GM12864 (cell line): ENCODE results near the gene RBPJL.

Source experiments
- DNase-seq: peaks from one replicate; pipeline ENCODE4 v3.0.0-alpha.2; 2011; ENCODE audit warnings: low read depth
- H3K4me3 ChIP-seq: 2 replicates; pipeline ENCODE4 v1.5.1; 2011; ENCODE audit warnings: mild to moderate bottlenecking, low read depth, low read length, control low read depth
- TF ChIP-seq, protein P1 (sequence below): IDR thresholded peaks from 2 replicates; pipeline ENCODE4 v1.5.1; 2011; ENCODE audit warnings: low read depth, mild to moderate bottlenecking, moderate library complexity, low read length, control low read depth, inconsistent platforms; ENCODE audit errors: missing control alignments

RBPJL gene

DNA sequence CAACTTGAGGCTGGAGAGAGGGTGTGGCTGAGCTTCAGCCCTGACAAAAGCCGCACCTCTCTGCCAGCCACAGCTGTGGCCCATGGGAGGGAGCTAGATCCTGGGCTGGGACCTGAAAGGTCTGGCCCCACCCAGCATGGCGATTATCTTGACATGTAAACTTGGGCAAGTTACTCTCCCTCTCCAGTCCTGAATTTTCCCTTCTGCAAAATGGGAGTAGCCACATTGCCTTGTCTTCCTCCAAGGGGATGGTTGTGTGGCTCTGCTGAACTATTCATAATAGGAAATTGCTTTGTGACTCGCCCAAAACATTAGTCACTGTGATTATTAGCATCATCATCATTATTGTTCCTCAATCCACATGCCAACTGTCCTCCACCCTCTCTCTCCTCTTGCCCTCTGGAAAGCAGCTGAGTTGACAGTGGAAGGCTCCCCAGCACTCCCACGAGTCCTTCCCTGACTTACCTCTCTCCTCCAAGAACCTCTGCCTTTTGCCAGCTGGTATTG is 23.0 kb upstream of the RBPJL start:
- TF ChIP-seq, protein P1, sequence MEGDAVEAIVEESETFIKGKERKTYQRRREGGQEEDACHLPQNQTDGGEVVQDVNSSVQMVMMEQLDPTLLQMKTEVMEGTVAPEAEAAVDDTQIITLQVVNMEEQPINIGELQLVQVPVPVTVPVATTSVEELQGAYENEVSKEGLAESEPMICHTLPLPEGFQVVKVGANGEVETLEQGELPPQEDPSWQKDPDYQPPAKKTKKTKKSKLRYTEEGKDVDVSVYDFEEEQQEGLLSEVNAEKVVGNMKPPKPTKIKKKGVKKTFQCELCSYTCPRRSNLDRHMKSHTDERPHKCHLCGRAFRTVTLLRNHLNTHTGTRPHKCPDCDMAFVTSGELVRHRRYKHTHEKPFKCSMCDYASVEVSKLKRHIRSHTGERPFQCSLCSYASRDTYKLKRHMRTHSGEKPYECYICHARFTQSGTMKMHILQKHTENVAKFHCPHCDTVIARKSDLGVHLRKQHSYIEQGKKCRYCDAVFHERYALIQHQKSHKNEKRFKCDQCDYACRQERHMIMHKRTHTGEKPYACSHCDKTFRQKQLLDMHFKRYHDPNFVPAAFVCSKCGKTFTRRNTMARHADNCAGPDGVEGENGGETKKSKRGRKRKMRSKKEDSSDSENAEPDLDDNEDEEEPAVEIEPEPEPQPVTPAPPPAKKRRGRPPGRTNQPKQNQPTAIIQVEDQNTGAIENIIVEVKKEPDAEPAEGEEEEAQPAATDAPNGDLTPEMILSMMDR, result no peak
- DNase-seq, result no peak
- H3K4me3 ChIP-seq, result no peak overlapping the region

DNA sequence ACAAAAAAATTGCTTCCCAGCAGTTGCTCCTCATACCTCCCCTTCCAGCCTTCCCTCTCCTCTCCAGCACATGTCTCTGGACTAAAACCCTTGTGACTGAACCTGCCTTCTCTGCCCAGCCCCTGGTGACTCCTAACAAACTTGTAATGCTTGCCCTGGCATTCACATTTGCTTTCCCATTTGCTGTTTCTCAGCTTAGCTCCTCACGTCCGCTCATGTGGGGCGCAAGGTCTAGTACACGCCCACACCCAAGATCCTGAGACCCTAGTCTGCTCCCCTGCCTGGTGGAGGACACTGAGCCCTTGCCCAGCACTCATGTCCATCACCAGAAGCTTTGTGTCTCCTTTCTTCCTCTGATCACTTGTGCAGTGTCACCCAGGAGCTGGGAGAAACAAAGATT is 18.3 kb upstream of the RBPJL start:
- DNase-seq, result no peak
- TF ChIP-seq, protein P1, result no peak
- no peak overlapping the region for H3K4me3 ChIP-seq

- TF ChIP-seq, protein P1, result no peak
- no peak for DNase-seq
- H3K4me3 ChIP-seq, result no peak overlapping the region
These were observed 17.8 kb upstream of the RBPJL start for GRCh38 chr20:45288860-45289259.

GRCh38 chr20:45289942-45290676 is 16.5 kb upstream of the RBPJL start:
- TF ChIP-seq, protein P1, result no peak
- H3K4me3 ChIP-seq, result no peak overlapping the region
- DNase-seq, result no peak

DNA sequence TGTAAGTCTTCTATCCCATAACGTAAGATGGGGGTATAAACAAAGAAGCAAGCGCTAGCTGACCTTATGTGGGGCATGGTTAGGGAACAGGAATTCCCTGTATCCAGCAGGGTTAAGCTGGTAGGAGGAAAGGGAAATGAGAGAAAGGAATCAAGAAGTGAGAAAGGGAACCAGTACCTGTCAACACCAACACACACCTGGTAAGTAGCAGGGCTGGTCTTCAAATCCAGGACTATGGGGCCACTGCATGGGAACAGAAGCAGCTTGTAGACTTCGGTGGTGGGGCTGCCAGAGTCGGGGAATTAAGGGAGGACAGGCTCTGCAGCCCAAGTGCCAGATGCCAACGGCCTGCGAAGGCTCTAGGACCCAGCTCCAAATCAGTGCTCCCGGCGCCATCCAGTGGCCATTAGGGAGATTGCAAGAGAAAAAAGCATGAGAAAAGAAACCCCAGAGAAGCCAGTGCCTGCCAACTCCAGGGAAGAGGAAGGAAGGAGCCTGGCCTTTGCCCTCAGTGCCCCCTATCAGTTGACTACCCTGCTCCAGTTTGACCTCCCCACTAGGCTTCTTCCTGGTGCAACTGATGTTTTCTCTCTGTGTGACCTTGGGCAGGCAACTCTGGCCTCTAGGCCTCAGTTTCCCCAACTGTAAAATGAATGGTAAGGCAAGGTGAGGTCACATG is 15.8 kb upstream of the RBPJL start:
- TF ChIP-seq, protein P1, result peak; percentile 92
- no peak overlapping the region for H3K4me3 ChIP-seq
- peak; percentile 3 for DNase-seq

GRCh38 chr20:45291526-45291925 is 15.1 kb upstream of the RBPJL start:
- TF ChIP-seq, protein P1, result no peak
- no peak for DNase-seq

More at GRCh38 chr20:45291526-45291925, 15.1 kb upstream of the RBPJL start:
- no peak overlapping the region for H3K4me3 ChIP-seq
